PC-3 (cell line): Measurements from ENCODE around the gene STK33.

Source experiments
- EZH2 ChIP-seq: fragments of 300-600 bp; sonication (generic); IDR thresholded peaks from one replicate; pipeline ENCODE4 v1.6.1; 2017; ENCODE audit warnings: antibody characterized with exemption, mild to moderate bottlenecking, low read length; ENCODE audit not compliant: unreplicated experiment
- TF ChIP-seq, protein P1 (sequence below): fragments of 300-600 bp; sonication (generic); conservative IDR thresholded peaks from 2 replicates; pipeline ENCODE4 v1.5.1; 2017; ENCODE audit warnings: antibody characterized with exemption, low read depth, mild to moderate bottlenecking, low read length

DNA sequence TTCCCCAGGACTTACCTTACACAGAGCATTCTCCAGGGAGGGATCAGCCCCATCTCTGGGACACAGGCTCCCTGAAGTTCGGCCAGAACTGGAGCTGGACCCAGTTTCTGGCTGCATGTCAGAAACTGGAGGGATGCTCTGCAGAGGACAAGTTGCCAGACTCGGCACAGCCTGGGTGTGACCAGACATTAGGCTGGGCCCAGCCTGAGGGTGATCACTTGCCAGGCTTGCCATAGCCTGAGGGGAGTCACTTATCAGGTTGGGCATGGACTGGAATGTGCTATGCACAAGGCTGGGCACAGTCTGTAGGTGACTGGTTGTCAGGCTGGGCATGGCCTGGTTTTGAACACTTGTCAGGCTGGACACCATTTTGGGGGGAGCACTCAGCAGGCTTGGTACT is 30.7 kb upstream of the STK33 start:
- TF ChIP-seq, protein P1, sequence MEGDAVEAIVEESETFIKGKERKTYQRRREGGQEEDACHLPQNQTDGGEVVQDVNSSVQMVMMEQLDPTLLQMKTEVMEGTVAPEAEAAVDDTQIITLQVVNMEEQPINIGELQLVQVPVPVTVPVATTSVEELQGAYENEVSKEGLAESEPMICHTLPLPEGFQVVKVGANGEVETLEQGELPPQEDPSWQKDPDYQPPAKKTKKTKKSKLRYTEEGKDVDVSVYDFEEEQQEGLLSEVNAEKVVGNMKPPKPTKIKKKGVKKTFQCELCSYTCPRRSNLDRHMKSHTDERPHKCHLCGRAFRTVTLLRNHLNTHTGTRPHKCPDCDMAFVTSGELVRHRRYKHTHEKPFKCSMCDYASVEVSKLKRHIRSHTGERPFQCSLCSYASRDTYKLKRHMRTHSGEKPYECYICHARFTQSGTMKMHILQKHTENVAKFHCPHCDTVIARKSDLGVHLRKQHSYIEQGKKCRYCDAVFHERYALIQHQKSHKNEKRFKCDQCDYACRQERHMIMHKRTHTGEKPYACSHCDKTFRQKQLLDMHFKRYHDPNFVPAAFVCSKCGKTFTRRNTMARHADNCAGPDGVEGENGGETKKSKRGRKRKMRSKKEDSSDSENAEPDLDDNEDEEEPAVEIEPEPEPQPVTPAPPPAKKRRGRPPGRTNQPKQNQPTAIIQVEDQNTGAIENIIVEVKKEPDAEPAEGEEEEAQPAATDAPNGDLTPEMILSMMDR: no peak
- TF ChIP-seq EZH2: no peak
